Stimulated activated naive CD4-positive, alpha-beta T cell treated with Interleukin-2 at 50 U/mL for 16 hours (primary cell): ENCODE results near the gene NFE2L3.
"Not testable (repeated sequence)": the region's sequence is repeated elsewhere in the genome, so short reads cannot be mapped to it uniquely, and the experiment has no call there.

Source experiments
- DNase-seq: peaks from one replicate; lab custom pipeline; 2025; lab: John Stamatoyannopoulos, UW

NFE2L3 gene

DNA sequence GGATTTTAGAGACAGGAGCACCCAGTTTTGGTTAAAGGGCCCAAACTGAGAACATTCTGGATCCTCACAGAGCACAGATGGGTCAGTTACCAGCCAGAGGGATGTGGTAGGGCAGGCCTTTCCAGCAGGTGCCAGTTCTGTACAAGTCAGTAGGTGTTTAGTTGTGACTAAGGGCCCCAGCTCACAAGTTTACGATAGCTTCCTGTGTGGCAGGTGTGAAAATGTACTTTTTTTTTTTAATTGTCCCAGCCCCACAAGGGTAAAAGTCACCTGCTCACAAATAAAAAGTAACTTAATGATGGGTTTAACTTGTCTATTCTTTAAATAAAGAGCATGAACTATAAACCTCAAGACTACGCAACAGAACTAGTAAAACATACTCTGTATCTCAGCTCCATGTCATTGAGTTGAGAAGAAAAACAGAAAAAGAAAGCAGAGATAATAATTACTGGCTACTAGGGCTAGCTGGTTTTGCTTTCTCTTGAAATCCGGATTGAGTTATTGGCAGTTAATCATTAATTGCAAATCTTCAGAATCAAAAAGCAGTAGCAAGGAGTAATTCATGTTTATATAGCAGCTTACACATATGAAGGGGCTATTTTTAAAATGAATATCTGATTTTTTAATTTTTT is 15.4 kb downstream of the NFE2L3 start:
- no peak for DNase-seq

GRCh38 chr7:26168458-26169023 is 16.5 kb downstream of the NFE2L3 start:
- DNase-seq, result no peak

DNA sequence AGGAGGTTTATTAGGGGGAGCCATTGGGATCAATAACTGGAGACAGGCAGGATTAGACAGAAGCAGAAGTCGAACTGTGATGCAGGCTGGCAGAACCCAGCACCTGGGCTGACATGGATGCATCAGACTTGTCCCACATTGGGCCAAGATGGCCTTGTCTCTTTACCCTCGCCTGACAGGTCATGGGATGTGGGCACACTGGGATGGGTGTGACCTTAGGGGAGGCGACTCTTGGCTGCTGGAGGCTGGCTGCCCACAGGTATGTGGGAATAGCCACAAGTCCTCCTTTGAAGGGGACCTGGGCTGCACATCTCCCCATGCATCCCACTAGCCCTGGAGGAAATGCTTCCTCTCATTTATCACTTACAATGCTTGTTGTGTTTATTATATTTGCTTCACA is 17.3 kb downstream of the NFE2L3 start:
- DNase-seq, result no peak

DNA sequence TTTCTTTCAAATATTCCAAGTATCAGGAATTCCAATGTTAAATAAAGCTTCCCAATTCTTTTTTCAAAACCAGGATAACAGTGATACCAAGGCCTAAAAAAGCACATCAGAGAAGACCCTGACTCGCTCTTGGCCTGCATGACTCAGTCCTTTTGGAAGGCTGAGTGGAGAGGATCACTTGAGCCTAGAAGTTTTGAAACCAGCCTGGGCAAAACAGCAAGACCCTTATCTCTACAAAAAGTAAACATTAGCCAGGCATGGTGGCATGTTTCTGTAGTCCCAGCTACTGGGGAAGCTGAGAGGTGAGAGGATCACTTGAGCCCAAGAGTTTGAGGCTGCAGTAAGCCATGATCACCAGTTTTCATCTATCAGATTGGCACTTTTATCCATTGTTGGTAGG is 18.7 kb downstream of the NFE2L3 start:
- DNase-seq, result no peak

GRCh38 chr7:26171601-26172000 is 19.6 kb downstream of the NFE2L3 start:
- no peak for DNase-seq

- DNase-seq, result no peak
Observed at GRCh38 chr7:26172048-26172447, 20.1 kb downstream of the NFE2L3 start.

GRCh38 chr7:26175903-26176302 is 23.9 kb downstream of the NFE2L3 start:
- not testable (repeated sequence) for DNase-seq

- not testable (repeated sequence) for DNase-seq
Observed at GRCh38 chr7:26176696-26177095, 24.7 kb downstream of the NFE2L3 start.

DNA sequence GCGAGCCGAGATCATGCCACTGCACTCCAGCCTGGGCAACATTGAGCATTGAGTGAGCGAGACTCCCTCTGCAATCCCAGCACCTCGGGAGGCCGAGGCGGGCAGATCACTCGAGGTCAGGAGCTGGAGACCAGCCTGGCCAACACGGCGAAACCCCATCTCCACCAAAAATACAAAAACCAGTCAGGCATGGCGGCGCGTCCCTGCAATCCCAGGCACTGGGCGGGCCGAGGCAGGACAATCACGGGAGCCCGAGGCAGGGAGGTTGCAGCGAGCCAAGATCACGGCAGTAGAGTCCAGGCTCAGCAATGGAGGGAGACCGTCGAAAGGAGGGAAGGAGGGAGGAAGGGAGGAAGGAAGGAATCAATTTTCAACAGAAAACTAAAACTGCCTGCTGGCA is 25.3 kb downstream of the NFE2L3 start:
- not testable (repeated sequence) for DNase-seq

DNA sequence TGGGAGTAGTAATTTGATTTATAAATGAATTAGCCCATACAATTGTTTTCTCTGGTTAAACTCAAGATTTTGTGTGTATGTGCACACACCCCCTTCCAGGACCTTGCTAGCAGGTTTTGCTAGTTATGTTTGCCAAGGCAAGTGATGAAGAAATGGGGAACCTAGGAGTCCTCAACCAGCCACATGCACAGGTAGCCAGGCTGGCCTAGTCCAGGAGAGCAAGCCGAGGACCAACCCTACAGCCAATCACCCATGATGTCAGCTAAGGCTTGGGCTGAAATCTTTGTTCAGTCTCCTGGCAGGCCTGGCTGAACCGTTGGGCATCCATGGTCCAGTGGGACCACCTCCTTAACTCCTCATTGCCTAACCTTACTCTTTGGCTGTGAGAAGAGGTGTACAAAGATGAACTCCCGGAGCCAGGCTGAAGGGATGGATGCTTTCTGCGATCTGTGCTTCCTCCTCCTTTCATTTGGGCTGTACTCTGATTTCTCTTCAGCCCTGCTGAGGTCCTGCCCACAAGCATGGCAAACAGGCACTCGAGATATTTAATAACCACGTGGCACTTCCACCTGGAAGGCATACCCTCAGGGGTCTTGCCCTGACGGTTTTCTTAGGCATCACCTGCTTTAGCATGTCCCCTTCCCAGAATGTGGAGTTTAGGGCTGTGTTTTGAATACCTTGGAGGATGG is 26.4 kb downstream of the NFE2L3 start:
- DNase-seq, result no peak

GRCh38 chr7:26179422-26179821 is 27.4 kb downstream of the NFE2L3 start:
- no peak for DNase-seq

- DNase-seq, result no peak
Observed at GRCh38 chr7:26179826-26180497, 28.0 kb downstream of the NFE2L3 start.

GRCh38 chr7:26180792-26181198 is 28.8 kb downstream of the NFE2L3 start:
- no peak for DNase-seq

GRCh38 chr7:26181474-26182227 is 29.7 kb downstream of the NFE2L3 start:
- no peak for DNase-seq

DNA sequence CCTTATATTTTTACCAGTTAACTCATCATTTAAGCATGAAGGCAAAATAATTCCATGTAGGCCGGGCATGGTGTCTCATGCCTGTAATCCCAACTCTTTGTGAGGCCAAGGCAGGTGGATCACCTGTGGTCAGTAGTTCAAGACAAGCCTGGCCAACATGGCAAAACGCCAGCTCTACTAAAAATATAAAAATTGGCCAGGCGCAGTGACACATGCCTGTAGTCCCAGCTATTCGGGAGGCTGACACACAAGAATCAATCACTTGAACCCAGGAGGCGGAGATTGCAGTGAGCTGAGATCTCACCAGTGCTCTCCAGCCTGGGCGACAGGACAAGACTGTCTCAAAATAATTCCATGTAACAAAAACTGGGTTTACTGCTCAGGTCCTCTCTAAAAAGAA is 30.3 kb downstream of the NFE2L3 start:
- no peak for DNase-seq

- no peak for DNase-seq
Observed at GRCh38 chr7:26182706-26183105, 30.7 kb downstream of the NFE2L3 start.

- DNase-seq, result no peak
Observed at GRCh38 chr7:26183545-26184280, 31.7 kb downstream of the NFE2L3 start.

DNA sequence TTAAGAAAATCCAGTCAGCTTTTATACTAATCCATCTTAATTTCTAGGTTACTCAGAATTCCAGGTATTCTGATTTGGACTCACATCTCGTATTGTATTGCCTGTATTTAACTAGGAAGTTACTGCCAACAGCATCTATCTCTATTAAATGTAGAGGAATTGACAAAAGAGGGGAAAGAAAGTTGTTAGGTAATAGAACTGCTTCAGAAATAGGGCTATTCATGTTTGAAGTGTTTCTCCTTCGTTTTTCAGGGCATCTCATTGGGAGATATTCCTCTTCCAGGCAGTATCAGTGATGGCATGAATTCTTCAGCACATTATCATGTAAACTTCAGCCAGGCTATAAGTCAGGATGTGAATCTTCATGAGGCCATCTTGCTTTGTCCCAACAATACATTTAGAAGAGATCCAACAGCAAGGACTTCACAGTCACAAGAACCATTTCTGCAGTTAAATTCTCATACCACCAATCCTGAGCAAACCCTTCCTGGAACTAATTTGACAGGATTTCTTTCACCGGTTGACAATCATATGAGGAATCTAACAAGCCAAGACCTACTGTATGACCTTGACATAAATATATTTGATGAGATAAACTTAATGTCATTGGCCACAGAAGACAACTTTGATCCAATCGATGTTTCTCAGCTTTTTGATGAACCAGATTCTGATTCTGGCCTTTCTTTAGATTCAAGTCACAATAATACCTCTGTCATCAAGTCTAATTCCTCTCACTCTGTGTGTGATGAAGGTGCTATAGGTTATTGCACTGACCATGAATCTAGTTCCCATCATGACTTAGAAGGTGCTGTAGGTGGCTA is 32.5 kb downstream of the NFE2L3 start:
- not testable (repeated sequence) for DNase-seq

GRCh38 chr7:26185131-26185843 is 33.3 kb downstream of the NFE2L3 start:
- no peak for DNase-seq

- DNase-seq, result no peak
Observed at GRCh38 chr7:26185844-26186180, 33.8 kb downstream of the NFE2L3 start.
